GM23248 (cell line): ENCODE measurements around the gene NCOA3. TPM values are rescaled to one million over a fixed set of nuclear protein-coding genes. Genes with fewer than 3 reads are reported as not detected.

Experiments
- DNase-seq: peaks from one replicate; pipeline ENCODE4 v3.0.0-alpha.2; 2015
- H2AFZ ChIP-seq: fragments of 200-600 bp; sonication (generic); 2 replicates; pipeline ENCODE4 v1.6.1; 2016; ENCODE audit warnings: antibody characterized with exemption
- H3F3A ChIP-seq: fragments of 200-600 bp; sonication (generic); 2 replicates; pipeline ENCODE4 v1.6.1; 2016; ENCODE audit warnings: mild to moderate bottlenecking, antibody characterized with exemption, mixed run types; ENCODE audit not compliant: insufficient read depth
- H3K27ac ChIP-seq: fragments of 200-600 bp; sonication (generic); 2 replicates; pipeline ENCODE4 v1.5.1; 2016; ENCODE audit warnings: mild to moderate bottlenecking
- H3K27me3 ChIP-seq: fragments of 200-600 bp; sonication (generic); replicated peaks from 2 replicates; pipeline ENCODE4 v1.6.1; 2016; ENCODE audit warnings: mild to moderate bottlenecking; ENCODE audit not compliant: insufficient read depth
- H3K36me3 ChIP-seq: fragments of 200-600 bp; sonication (generic); 2 replicates; pipeline ENCODE4 v1.6.1; 2016; ENCODE audit warnings: low read depth, mild to moderate bottlenecking
- H3K4me1 ChIP-seq: fragments of 200-600 bp; sonication (generic); 2 replicates; pipeline ENCODE4 v1.6.1; 2016; ENCODE audit warnings: mild to moderate bottlenecking; ENCODE audit not compliant: insufficient read depth
- H3K4me2 ChIP-seq: fragments of 200-600 bp; sonication (generic); one replicate; pipeline ENCODE4 v1.6.1; 2016; ENCODE audit warnings: mild to moderate bottlenecking; ENCODE audit not compliant: unreplicated experiment
- H3K4me3 ChIP-seq: fragments of 200-600 bp; sonication (generic); 2 replicates; pipeline ENCODE4 v1.5.1; 2016; ENCODE audit warnings: mild to moderate bottlenecking
- H3K79me2 ChIP-seq: fragments of 200-600 bp; sonication (generic); 2 replicates; pipeline ENCODE4 v1.6.1; 2016; ENCODE audit warnings: mild to moderate bottlenecking; ENCODE audit not compliant: insufficient read depth
- H3K9ac ChIP-seq: fragments of 200-600 bp; sonication (generic); 2 replicates; pipeline ENCODE4 v1.6.1; 2016; ENCODE audit warnings: mild to moderate bottlenecking
- H3K9me2 ChIP-seq: fragments of 200-600 bp; sonication (generic); 2 replicates; pipeline ENCODE4 v1.6.1; 2016; ENCODE audit warnings: mixed run types, mild to moderate bottlenecking, moderate library complexity; ENCODE audit not compliant: insufficient read depth
- H3K9me3 ChIP-seq: fragments of 200-600 bp; sonication (generic); one replicate; pipeline ENCODE4 v1.6.1; 2017; ENCODE audit warnings: low read depth
- H4K20me1 ChIP-seq: fragments of 200-600 bp; sonication (generic); 2 replicates; pipeline ENCODE4 v1.6.0; 2016; ENCODE audit not compliant: insufficient read depth
- EZH2 ChIP-seq: fragments of 200-600 bp; sonication (generic); IDR thresholded peaks from 2 replicates; pipeline ENCODE4 v1.6.1; 2018; ENCODE audit warnings: antibody characterized with exemption, mild to moderate bottlenecking; ENCODE audit not compliant: insufficient read depth, poor library complexity, severe bottlenecking
- EZH2phosphoT487 ChIP-seq: fragments of 200-600 bp; sonication (generic); IDR thresholded peaks from 2 replicates; pipeline ENCODE4 v1.6.1; 2018; ENCODE audit warnings: antibody characterized with exemption, moderate library complexity, mild to moderate bottlenecking, low read depth; ENCODE audit not compliant: insufficient read depth
- WGBS, 2 experiments: methylation state at CpG; one replicate each; pipeline ENCODE4 v1.1.6; 2015 to 2017; ENCODE audit warnings: low lambda C conversion rate in 2 of 2, low coverage in 1 of 2; ENCODE audit errors: missing lambda C conversion rate in 2 of 2; 5-methylcytosine and 5-hydroxymethylcytosine counted together
- in situ Hi-C: fragments of 300-500 bp; cut with MboI; formaldehyde crosslinking; loops from 2 replicates; pipeline ENCODE4 v1.15.0; 2020
- polyA plus RNA-seq: library from polyadenylated mRNA; unstranded; fragments of >200 nt; fragmentation: Nextera tagmentation; extraction: Ambion mirVana; gene quantifications from 2 replicates; pipeline ENCODE4 v1.2.1, GENCODE V29; 2016
- total RNA-seq: library from RNA; depleted of rRNA; stranded (reverse); fragments of >200 nt; shearing (Covaris generic); gene quantifications from 2 replicates; pipeline ENCODE4 v1.2.3, GENCODE V29; 2014

The NCOA3 gene
- total and polyA plus RNA-seq, 2 experiments from 2014 or later = 19.5 to 36.6 TPM

- in situ Hi-C loops = loop anchor here (25.0 kb wide), 1 partner anchor 850 kb away; no protein-coding TSS in a partner anchor
- Histone ChIP-seq H3K9ac (no peak overlapping the region), H3K27me3 (no peaks in the 10 kb centered on the region), H3K9me2 (no peaks in the 10 kb centered on the region), H3K27ac (no peak overlapping the region), H3K9me3 (no peaks in the 10 kb centered on the region), H2AFZ (no peak overlapping the region), H3K4me1 (peaks cover 20% of the 10 kb centered on the region), H3K36me3 (no peaks in the 10 kb centered on the region), H3K79me2 (peaks cover 96% of the 10 kb centered on the region), H3K4me3 (no peak overlapping the region), H3K4me2 (no peak overlapping the region), H3F3A (peaks cover 7% of the 10 kb centered on the region), H4K20me1 (no peaks in the 10 kb centered on the region)
- WGBS, 2 experiments = 97 to 100% methylated on average over 2 of the region's 2 CpGs
- TF ChIP-seq EZH2 = no peak
- DNase-seq = no peak
Measured at GRCh38 chr20:47612670-47613069, 111.0 kb downstream of the NCOA3 start.

GRCh38 chr20:47614703-47615309 is 113.1 kb downstream of the NCOA3 start:
- Histone ChIP-seq H3K27me3 (no peaks in the 10 kb centered on the region), H3K4me1 (peaks cover 15% of the 10 kb centered on the region), H3K36me3 (peaks cover 3% of the 10 kb centered on the region; the same call in 1 of the 2 replicates), H3K9me3 (no peaks in the 10 kb centered on the region), H3K9ac (no peak overlapping the region), H3K4me2 (no peak overlapping the region), H3K9me2 (no peaks in the 10 kb centered on the region), H3F3A (peaks cover 7% of the 10 kb centered on the region), H3K79me2 (peaks cover 93% of the 10 kb centered on the region), H3K4me3 (no peak overlapping the region), H2AFZ (no peak overlapping the region), H3K27ac (no peak overlapping the region), H4K20me1 (no peaks in the 10 kb centered on the region)
- in situ Hi-C loops = loop anchor here (25.0 kb wide), 1 partner anchor 853 kb away; no protein-coding TSS in a partner anchor
- TF ChIP-seq EZH2 (no peak), EZH2phosphoT487 (no peak)
- WGBS, 2 experiments = 100% methylated on average over 2 of the region's 2 CpGs
- no peak for DNase-seq

GRCh38 chr20:47618479-47618878 is 116.8 kb downstream of the NCOA3 start:
- Histone ChIP-seq H3K79me2 (peaks cover 88% of the 10 kb centered on the region), H3K9me3 (no peaks in the 10 kb centered on the region), H3K9ac (no peak overlapping the region), H3K36me3 (peaks cover 16% of the 10 kb centered on the region), H3K9me2 (no peaks in the 10 kb centered on the region), H3K27ac (no peak overlapping the region), H3K27me3 (no peaks in the 10 kb centered on the region), H4K20me1 (no peaks in the 10 kb centered on the region), H3K4me1 (peaks cover 7% of the 10 kb centered on the region; the same call in 1 of the 2 replicates), H3F3A (peaks cover 9% of the 10 kb centered on the region; the same call in 1 of the 2 replicates), H3K4me3 (no peak overlapping the region), H2AFZ (no peak overlapping the region), H3K4me2 (no peak overlapping the region)
- DNase-seq = no peak
- in situ Hi-C loops = loop anchor here (25.0 kb wide), 1 partner anchor 856 kb away; no protein-coding TSS in a partner anchor
- 93 to 99% methylated on average over 6 of the region's 6 CpGs for WGBS, 2 experiments
- TF ChIP-seq EZH2phosphoT487 (no peak), EZH2 (no peak)

GRCh38 chr20:47620808-47621805 is 119.4 kb downstream of the NCOA3 start:
- Histone ChIP-seq H3K27ac (peak overlapping the region; percentile 19; the same call in 1 of the 2 replicates), H3F3A (peaks cover 9% of the 10 kb centered on the region; the same call in 1 of the 2 replicates), H3K27me3 (no peaks in the 10 kb centered on the region), H3K9me3 (no peaks in the 10 kb centered on the region), H3K36me3 (peaks cover 19% of the 10 kb centered on the region), H3K4me3 (no peak overlapping the region), H3K9ac (no peak overlapping the region), H3K4me2 (no peak overlapping the region), H3K4me1 (peaks cover 7% of the 10 kb centered on the region; the same call in 1 of the 2 replicates), H3K79me2 (peaks cover 70% of the 10 kb centered on the region), H2AFZ (no peak overlapping the region), H4K20me1 (no peaks in the 10 kb centered on the region), H3K9me2 (no peaks in the 10 kb centered on the region)
- in situ Hi-C loops = loop anchor here (10.0 to 25.0 kb wide), 3 partner anchors 236 to 859 kb away; no protein-coding TSS in a partner anchor
- peak; percentile 82 for DNase-seq
- TF ChIP-seq EZH2 (no peak), EZH2phosphoT487 (no peak)
- 41 to 44% methylated on average over 8 of the region's 8 CpGs for WGBS, 2 experiments
